ENCODE data around the gene CDPF1. TPM values are rescaled to one million over a fixed set of nuclear protein-coding genes. Genes with fewer than 3 reads are reported as not detected.

CDPF1 gene
- total RNA-seq, 1 experiment from 2014 or later, result 16.3 TPM

DNA sequence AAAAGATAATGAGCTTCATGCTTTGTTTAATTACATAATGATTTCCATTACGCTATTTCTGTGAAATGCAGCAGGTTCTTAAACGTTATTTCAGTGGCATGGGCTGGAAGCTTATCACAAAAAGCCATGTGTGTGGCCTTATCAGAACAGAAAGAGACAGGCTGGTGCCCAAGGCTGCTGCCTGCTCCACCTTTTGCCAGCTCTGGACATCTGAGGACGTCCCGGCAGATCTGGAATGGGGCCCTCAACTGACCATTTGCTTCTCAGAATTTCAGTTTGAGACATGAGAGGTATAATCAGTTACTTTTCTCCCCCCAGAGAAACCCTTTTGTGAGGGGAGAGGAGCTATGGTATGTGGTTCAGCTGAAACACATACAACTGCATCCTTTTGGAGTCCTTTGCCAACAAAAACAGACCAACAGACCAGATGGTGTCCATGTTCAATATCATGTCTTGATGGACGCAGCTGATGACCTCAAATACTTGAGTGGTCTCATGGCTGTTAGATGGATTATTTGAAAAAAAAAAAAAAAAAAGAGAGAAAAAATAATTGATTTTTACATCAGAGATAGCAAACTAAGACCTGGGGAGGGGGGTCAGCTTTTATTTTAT is 8.6 kb downstream of the CDPF1 start:
- Histone ChIP-seq H3K9me2 (ENCODE audit: insufficient read depth) (no peaks in the 10 kb centered on the region), H3K79me2 (ENCODE audit: insufficient read depth, low read length) (no peaks in the 10 kb centered on the region), H3K9ac (ENCODE audit: low read length) (no peak overlapping the region), H2AFZ (ENCODE audit: low read depth, low read length, poor library complexity, severe bottlenecking) (no peak overlapping the region), H3K27ac (ENCODE audit: low read depth, low read length) (no peak overlapping the region), H3K4me2 (ENCODE audit: low read length) (no peak overlapping the region), H3K27me3 (ENCODE audit: insufficient read depth, low read length) (no peaks in the 10 kb centered on the region), H4K20me1 (ENCODE audit: insufficient read depth) (no peaks in the 10 kb centered on the region), H3K9me3 (ENCODE audit: control insufficient read depth in 1 of 2, insufficient read depth in 1 of 2, low read depth in 1 of 2, low read length in 2 of 2) (no peaks in the 10 kb centered on the region), H3K4me3 (replicated peaks in 1 of 2; ENCODE audit: low read depth in 1 of 2, low read length in 2 of 2) (no peak overlapping the region), H3K4me1 (ENCODE audit: control insufficient read depth in 1 of 2, insufficient read depth in 2 of 2, low read length in 2 of 2) (no peaks in the 10 kb centered on the region), H3K36me3 (ENCODE audit: control insufficient read depth in 1 of 2, insufficient read depth in 2 of 2, low read length in 2 of 2) (0 out of 4 replicates have a peak, but pooled peaks cover 0 to 2% of the 10 kb centered on the region in 2 experiments)
- no peak for TF ChIP-seq FOSL1 (IDR thresholded peaks at IDR 0.05; ENCODE audit: low read depth)
- TF ChIP-seq RAD21 (IDR thresholded peaks at IDR 0.05; ENCODE audit: low read depth), result no peak
- TF ChIP-seq POLR2A (IDR thresholded peaks at IDR 0.05; ENCODE audit: borderline replicate concordance, extremely low read depth, insufficient read depth, insufficient read length), result no peak
- TF ChIP-seq, protein P1, sequence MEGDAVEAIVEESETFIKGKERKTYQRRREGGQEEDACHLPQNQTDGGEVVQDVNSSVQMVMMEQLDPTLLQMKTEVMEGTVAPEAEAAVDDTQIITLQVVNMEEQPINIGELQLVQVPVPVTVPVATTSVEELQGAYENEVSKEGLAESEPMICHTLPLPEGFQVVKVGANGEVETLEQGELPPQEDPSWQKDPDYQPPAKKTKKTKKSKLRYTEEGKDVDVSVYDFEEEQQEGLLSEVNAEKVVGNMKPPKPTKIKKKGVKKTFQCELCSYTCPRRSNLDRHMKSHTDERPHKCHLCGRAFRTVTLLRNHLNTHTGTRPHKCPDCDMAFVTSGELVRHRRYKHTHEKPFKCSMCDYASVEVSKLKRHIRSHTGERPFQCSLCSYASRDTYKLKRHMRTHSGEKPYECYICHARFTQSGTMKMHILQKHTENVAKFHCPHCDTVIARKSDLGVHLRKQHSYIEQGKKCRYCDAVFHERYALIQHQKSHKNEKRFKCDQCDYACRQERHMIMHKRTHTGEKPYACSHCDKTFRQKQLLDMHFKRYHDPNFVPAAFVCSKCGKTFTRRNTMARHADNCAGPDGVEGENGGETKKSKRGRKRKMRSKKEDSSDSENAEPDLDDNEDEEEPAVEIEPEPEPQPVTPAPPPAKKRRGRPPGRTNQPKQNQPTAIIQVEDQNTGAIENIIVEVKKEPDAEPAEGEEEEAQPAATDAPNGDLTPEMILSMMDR (IDR thresholded peaks at IDR 0.05 in 2 of 3, conservative IDR thresholded peaks at IDR 0.05 in 1 of 3; ENCODE audit: borderline replicate concordance in 1 of 3, insufficient read depth in 1 of 3, low read depth in 2 of 3, low read length in 2 of 3), result no peak
- ChIA-PET POLR2A (no interaction called here), CTCF (no interaction called here), RAD21 (ENCODE audit: low non-redundant PET in 1 of 2, low total read pairs in 2 of 2, uncharacterized antibody in 2 of 2, unreplicated experiment in 2 of 2) (no interaction called here)
- intact Hi-C loops (cut with micrococcal nuclease), result loop anchor here (10.0 kb wide), 1 partner anchor 87 kb away; the partner anchor contains the start of gene PPARA
- ATAC-seq, result no peak
- no peak for DNase-seq (ENCODE audit: low read depth, low spot score)
- no TSS peak for BruUV-seq (replicated peaks)

- BruUV-seq (replicated peaks), result no TSS peak
- intact Hi-C loops (cut with micrococcal nuclease), result loop anchor here (10.0 kb wide), 1 partner anchor 86 kb away; the partner anchor contains the start of gene PPARA
- TF ChIP-seq TCF7L2 (IDR thresholded peaks at IDR 0.05; ENCODE audit: borderline replicate concordance, extremely low read depth, insufficient read depth, insufficient read length) (no peak), EGR1 (IDR thresholded peaks at IDR 0.05; ENCODE audit: low read depth) (no peak), POLR2A (IDR thresholded peaks at IDR 0.05; ENCODE audit: borderline replicate concordance, extremely low read depth, insufficient read depth, insufficient read length) (no peak), REST (IDR thresholded peaks at IDR 0.05; ENCODE audit: low read depth) (no peak), JUND (IDR thresholded peaks at IDR 0.05) (no peak), EZH2 (IDR thresholded peaks at IDR 0.05) (no peak), RAD21 (IDR thresholded peaks at IDR 0.05; ENCODE audit: low read depth) (no peak), ELF1 (IDR thresholded peaks at IDR 0.05; ENCODE audit: borderline replicate concordance, low read depth) (no peak), EZH2phosphoT487 (IDR thresholded peaks at IDR 0.05; ENCODE audit: borderline replicate concordance) (no peak)
- TF ChIP-seq, protein P1 (IDR thresholded peaks at IDR 0.05 in 2 of 3, conservative IDR thresholded peaks at IDR 0.05 in 1 of 3; ENCODE audit: borderline replicate concordance in 1 of 3, insufficient read depth in 1 of 3, low read depth in 2 of 3, low read length in 2 of 3), result no peak
Observed at GRCh38 chr22:46240907-46241306, 9.2 kb downstream of the CDPF1 start.

More at GRCh38 chr22:46240907-46241306, 9.2 kb downstream of the CDPF1 start:
- no peaks in the 10 kb centered on the region for H4K20me1 ChIP-seq (ENCODE audit: insufficient read depth)
- no peaks in the 10 kb centered on the region for H3K9me2 ChIP-seq (ENCODE audit: insufficient read depth)
- H3K9me3 ChIP-seq (ENCODE audit: control insufficient read depth in 1 of 2, insufficient read depth in 1 of 2, low read depth in 1 of 2, low read length in 2 of 2), result no peaks in the 10 kb centered on the region
- ATAC-seq, result no peak
- CTCF ChIA-PET, result no interaction called here
- H3K79me2 ChIP-seq (ENCODE audit: insufficient read depth, low read length), result no peaks in the 10 kb centered on the region
- H3K4me3 ChIP-seq (replicated peaks in 1 of 2; ENCODE audit: low read depth in 1 of 2, low read length in 2 of 2), result no peak overlapping the region
- H3K27me3 ChIP-seq (ENCODE audit: insufficient read depth, low read length), result no peaks in the 10 kb centered on the region
- no peak for DNase-seq (ENCODE audit: low read depth, low spot score)
- H3K27ac ChIP-seq (ENCODE audit: low read depth, low read length), result no peak overlapping the region
- no peak overlapping the region for H3K4me2 ChIP-seq (ENCODE audit: low read length)
- 0 out of 4 replicates have a peak, but pooled peaks cover 0 to 2% of the 10 kb centered on the region in 2 experiments for H3K36me3 ChIP-seq (ENCODE audit: control insufficient read depth in 1 of 2, insufficient read depth in 2 of 2, low read length in 2 of 2)
- RAD21 ChIA-PET (ENCODE audit: low non-redundant PET in 1 of 2, low total read pairs in 2 of 2, uncharacterized antibody in 2 of 2, unreplicated experiment in 2 of 2), result no interaction called here
- H3K4me1 ChIP-seq (ENCODE audit: control insufficient read depth in 1 of 2, insufficient read depth in 2 of 2, low read length in 2 of 2), result no peaks in the 10 kb centered on the region
- no peak overlapping the region for H3K9ac ChIP-seq (ENCODE audit: low read length)
- POLR2A ChIA-PET, result no interaction called here
- H2AFZ ChIP-seq (ENCODE audit: low read depth, low read length, poor library complexity, severe bottlenecking), result no peak overlapping the region

All from HCT116 (cell line).